HepG2 (cell line): ENCODE measurements around the gene CCDC181. TPM values are rescaled to one million over a fixed set of nuclear protein-coding genes. Genes with fewer than 3 reads are reported as not detected.
A peak's percentile ranks its signal among the peaks of the same experiment; 100 is the strongest.

Experiments
- GRHL1 ChIP-seq: sonication (generic); formaldehyde crosslinking; conservative IDR thresholded peaks from 2 replicates; pipeline ENCODE4 v1.8.0; 2022; ENCODE audit warnings: missing genetic modification reagents
- HOMEZ ChIP-seq: IDR thresholded peaks from 2 replicates; pipeline ENCODE4 v1.6.1; 2016; ENCODE audit warnings: low read depth
- LBX2 ChIP-seq: sonication (generic); formaldehyde crosslinking; IDR thresholded peaks from 2 replicates; pipeline ENCODE4 v1.5.0; 2020; ENCODE audit warnings: missing genetic modification reagents, mild to moderate bottlenecking, borderline replicate concordance
- MTF2 ChIP-seq: sonication (generic); formaldehyde crosslinking; IDR thresholded peaks from 2 replicates; pipeline ENCODE4 v1.5.0; 2020; ENCODE audit warnings: missing genetic modification reagents, borderline replicate concordance
- NFAT5 ChIP-seq: sonication (generic); formaldehyde crosslinking; IDR thresholded peaks from 2 replicates; pipeline ENCODE4 v1.4.0; 2020; ENCODE audit warnings: missing genetic modification reagents
- NFE2L1 ChIP-seq: sonication (generic); formaldehyde crosslinking; IDR thresholded peaks from 2 replicates; pipeline ENCODE4 v1.4.0; 2020; ENCODE audit warnings: missing genetic modification reagents, mild to moderate bottlenecking, borderline replicate concordance
- PPARG ChIP-seq: conservative IDR thresholded peaks from 2 replicates; pipeline ENCODE4 v1.6.1; 2016; ENCODE audit warnings: missing biosample characterization, missing genetic modification reagents
- RBM39 ChIP-seq: fragments of 200-400 bp; formaldehyde crosslinking; IDR thresholded peaks from one replicate; pipeline ENCODE4 v1.6.1; 2018; ENCODE audit warnings: antibody characterized with exemption, mild to moderate bottlenecking, low read depth, low read length; ENCODE audit not compliant: poor library complexity, severe bottlenecking
- RXRB ChIP-seq: IDR thresholded peaks from 2 replicates; pipeline ENCODE4 v1.6.1; 2016; ENCODE audit warnings: borderline replicate concordance, missing genetic modification reagents, missing compliant biosample characterization
- SIN3A ChIP-seq: IDR thresholded peaks from 2 replicates; pipeline ENCODE4 v1.6.1; 2011; ENCODE audit warnings: low read depth, mild to moderate bottlenecking, control low read depth, low read length, borderline replicate concordance
- ZHX1 ChIP-seq: sonication (generic); formaldehyde crosslinking; IDR thresholded peaks from 2 replicates; pipeline ENCODE4 v1.8.1; 2022; ENCODE audit warnings: low read depth, mild to moderate bottlenecking, missing genetic modification reagents
- ZNF160 ChIP-seq: sonication (generic); formaldehyde crosslinking; IDR thresholded peaks from 2 replicates; pipeline ENCODE4 v1.8.0; 2022; ENCODE audit warnings: mild to moderate bottlenecking, inconsistent platforms, missing genetic modification reagents
- ZNF414 ChIP-seq: sonication (generic); formaldehyde crosslinking; IDR thresholded peaks from 2 replicates; pipeline ENCODE4 v1.5.0; 2020; ENCODE audit warnings: missing genetic modification reagents
- ZNF790 ChIP-seq: sonication (generic); formaldehyde crosslinking; IDR thresholded peaks from 2 replicates; pipeline ENCODE4 v1.8.0; 2022; ENCODE audit warnings: missing genetic modification reagents, mild to moderate bottlenecking, borderline replicate concordance
- ZNF841 ChIP-seq: sonication (generic); formaldehyde crosslinking; IDR thresholded peaks from 2 replicates; pipeline ENCODE4 v1.8.1; 2023; ENCODE audit warnings: missing genetic modification reagents, borderline replicate concordance
- polyA plus RNA-seq, 8 experiments: library from polyadenylated mRNA; depleted of rRNA in 3 of 8; stranded (reverse) in 7 of 8; unstranded in 1 of 8; fragments of >200 nt; fragmentation: Illumina TruSeq in 4 of 8; extraction: Trizol in 4 of 8; gene quantifications; 2 replicates each; pipeline versions ENCODE4 v1.2.1 to v1.2.3, GENCODE V29; 2011 to 2016; ENCODE audit warnings: low read depth in 4 of 8, missing spikeins in 1 of 8, mixed read lengths in 1 of 8; ENCODE audit not compliant: insufficient read depth in 1 of 8
- total RNA-seq, 5 experiments: library from RNA; depleted of rRNA; stranded (reverse); fragments of >200 nt; fragmentation: Illumina TruSeq; extraction: Trizol; gene quantifications; 2 replicates each; pipeline ENCODE4 v1.2.3, GENCODE V29; 2016; ENCODE audit warnings: low read depth in 1 of 5

CCDC181 gene
- total and polyA plus RNA-seq, 2 of the 13 experiments (the other 11 are each of a cell fraction or from before 2014, with no cell fraction given): 0.07 TPM; not detected in 1

- TF ChIP-seq NFAT5 (no peak), NFE2L1 (CRISPR knock-in tag) (no peak), RBM39 (no peak), HOMEZ (CRISPR knock-in tag) (peak; percentile 33; the same call in 1 of the 2 replicates), ZHX1 (CRISPR knock-in tag) (peak; percentile 33; the same call in 1 of the 2 replicates), ZNF790 (CRISPR knock-in tag) (no peak), MTF2 (no peak), ZNF160 (CRISPR knock-in tag) (no peak), PPARG (no peak), SIN3A (peak; percentile 91; the same call in 1 of the 2 replicates), GRHL1 (CRISPR knock-in tag) (no peak), LBX2 (CRISPR knock-in tag) (no peak), ZNF414 (CRISPR knock-in tag) (no peak), ZNF841 (no peak), RXRB (0 out of 2 replicates have a peak, but pooled peaks have one; percentile 24)
Observed at GRCh38 chr1:169367686-169368405, 59.4 kb downstream of the CCDC181 start, which contains the start of the genes BLZF1 and NME7 (continued).
